ENCODE results near the gene LAMB1. TPM values are rescaled to one million over a fixed set of nuclear protein-coding genes. Genes with fewer than 3 reads are reported as not detected.
A peak's percentile ranks its signal among the peaks of the same experiment; 100 is the strongest.

The LAMB1 gene
- polyA plus RNA-seq, 6 donors from 2014 or later: 0.82 to 1.1 TPM; not detected in 4

- no peak overlapping the region for H3K27ac Mint-ChIP-seq
- H3K4me3 Mint-ChIP-seq: peak overlapping the region; percentile 47 to 90 (median 79)
- H3K9me3 Mint-ChIP-seq: peaks cover 0 to 5% (median 1%) of the 10 kb centered on the region in 7 donors
- H3K4me1 Mint-ChIP-seq: peaks cover 17 to 30% (median 24%) of the 10 kb centered on the region in 3 donors
- H3K36me3 Mint-ChIP-seq: peaks cover 0 to 7% of the 10 kb centered on the region in 2 donors
- H3K27me3 Mint-ChIP-seq: peaks cover 54 to 69% (median 54%) of the 10 kb centered on the region in 3 donors
- no peak for ATAC-seq (ENCODE audit: low read depth in 2 of 2)
- no peak for DNase-seq
These were observed 916 bp downstream of the LAMB1 start for GRCh38 chr7:108001764-108002725.

DNA sequence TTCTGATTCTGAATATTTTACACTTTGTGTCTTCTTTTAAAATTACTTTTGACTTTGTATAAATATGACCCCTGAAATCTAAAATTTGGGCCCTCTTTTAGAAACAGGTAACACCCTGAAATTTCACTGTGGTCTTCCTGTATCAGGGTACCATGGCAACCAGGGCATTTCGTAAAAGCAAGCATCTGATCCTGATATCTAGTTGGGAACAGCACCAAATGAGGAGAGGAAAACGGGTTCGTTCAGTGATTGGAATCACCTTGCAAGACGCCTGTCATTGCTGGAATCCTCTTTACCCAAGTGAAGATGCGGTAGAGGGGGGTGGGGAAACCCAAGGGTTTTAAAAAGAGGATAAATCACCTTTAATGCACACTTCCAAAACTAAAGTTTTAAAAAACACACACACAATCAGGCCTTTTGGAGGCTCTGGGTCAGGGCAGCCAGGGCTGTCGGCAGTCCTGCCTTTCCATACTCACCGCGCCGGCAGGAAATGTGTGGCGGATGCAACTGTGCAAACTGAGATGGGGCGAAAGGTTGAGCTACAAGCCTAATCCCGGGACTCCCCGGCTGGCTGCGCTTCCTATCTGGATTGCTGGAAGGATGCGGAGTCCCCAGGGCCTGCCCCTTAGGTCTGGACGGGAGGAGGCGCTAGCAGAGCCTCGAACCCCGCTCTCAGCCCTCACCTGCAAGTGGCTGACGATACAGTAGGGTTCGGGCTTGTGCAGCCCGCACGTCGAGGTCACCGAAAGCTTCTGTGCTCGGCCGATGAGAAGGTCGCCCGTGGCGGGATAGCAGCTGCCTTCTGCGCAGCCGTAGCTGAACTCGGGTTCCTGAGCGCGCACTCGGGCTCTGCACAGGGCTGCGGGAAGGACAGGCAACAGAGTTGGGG lies 1.8 kb downstream of the LAMB1 start:
- H3K27ac Mint-ChIP-seq: no peak overlapping the region
- H3K9me3 Mint-ChIP-seq: peaks cover 0 to 5% (median 0%) of the 10 kb centered on the region in 7 donors
- H3K4me1 Mint-ChIP-seq: peaks cover 17 to 30% (median 24%) of the 10 kb centered on the region in 3 donors
- H3K4me3 Mint-ChIP-seq: peak overlapping the region; percentile 49 to 90 (median 76)
- H3K27me3 Mint-ChIP-seq: peaks cover 45 to 69% (median 54%) of the 10 kb centered on the region in 3 donors
- H3K36me3 Mint-ChIP-seq: peaks cover 0 to 7% of the 10 kb centered on the region in 2 donors
- DNase-seq (no peak), ATAC-seq (ENCODE audit: low read depth in 2 of 2) (no peak)

GRCh38 chr7:107999779-108000560 lies 3.0 kb downstream of the LAMB1 start:
- peaks cover 0 to 5% (median 0%) of the 10 kb centered on the region in 7 donors for H3K9me3 Mint-ChIP-seq
- peaks cover 47 to 73% (median 56%) of the 10 kb centered on the region in 3 donors for H3K27me3 Mint-ChIP-seq
- no peak overlapping the region for H3K4me3 Mint-ChIP-seq

DNA sequence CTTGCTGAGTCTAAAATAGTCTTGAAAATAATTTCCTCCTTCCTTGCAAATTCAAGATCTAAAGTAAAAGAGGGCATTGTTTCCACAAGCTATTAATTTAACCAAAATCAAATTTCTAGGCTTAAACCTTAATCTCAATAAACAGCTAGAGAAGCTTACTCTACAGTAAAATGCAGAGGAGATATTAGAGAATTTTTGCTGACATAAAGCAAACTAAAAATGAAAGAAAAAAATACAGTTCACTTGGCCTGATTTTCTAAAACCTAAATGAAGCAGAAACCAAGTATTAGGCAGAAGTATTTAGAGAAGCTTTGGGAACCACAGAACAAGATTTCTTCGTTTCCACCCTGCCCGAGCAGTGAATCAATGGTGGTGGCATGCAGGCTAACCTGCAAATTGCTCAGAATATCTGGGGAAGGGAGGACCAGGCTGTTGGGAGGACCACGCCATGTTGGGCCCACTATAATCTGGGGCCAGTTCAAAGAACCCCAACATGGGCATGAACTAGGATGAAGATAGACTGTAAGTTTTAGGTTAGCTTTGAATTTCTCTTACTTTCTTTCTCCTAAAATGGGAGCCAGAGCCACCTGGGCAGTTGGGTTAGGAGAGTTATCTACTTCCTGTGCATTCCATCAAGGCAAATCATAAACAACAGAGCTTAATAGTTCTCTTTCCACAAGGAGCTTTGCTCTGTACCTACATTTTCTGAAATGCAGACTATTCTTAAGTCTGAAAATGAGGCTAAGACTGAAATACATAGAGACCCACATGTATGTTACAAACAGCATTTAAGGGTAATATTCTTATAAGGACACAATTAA lies 4.1 kb downstream of the LAMB1 start:
- Mint-ChIP-seq H3K36me3 (peaks cover 0 to 3% of the 10 kb centered on the region in 2 donors), H3K27ac (no peak overlapping the region), H3K27me3 (peaks cover 44 to 70% (median 49%) of the 10 kb centered on the region in 3 donors), H3K4me1 (peaks cover 14 to 24% (median 19%) of the 10 kb centered on the region in 3 donors), H3K9me3 (peaks cover 0 to 2% (median 0%) of the 10 kb centered on the region in 7 donors), H3K4me3 (no peak overlapping the region)
- DNase-seq: no peak
- ATAC-seq (ENCODE audit: low read depth in 2 of 2): no peak

More at GRCh38 chr7:107999779-108000560, 3.0 kb downstream of the LAMB1 start:
- H3K36me3 Mint-ChIP-seq: peaks cover 0 to 7% of the 10 kb centered on the region in 2 donors
- H3K27ac Mint-ChIP-seq: no peak overlapping the region
- no peak for DNase-seq
- no peak for ATAC-seq (ENCODE audit: low read depth in 2 of 2)
- H3K4me1 Mint-ChIP-seq: peaks cover 17 to 28% (median 24%) of the 10 kb centered on the region in 3 donors

DNA sequence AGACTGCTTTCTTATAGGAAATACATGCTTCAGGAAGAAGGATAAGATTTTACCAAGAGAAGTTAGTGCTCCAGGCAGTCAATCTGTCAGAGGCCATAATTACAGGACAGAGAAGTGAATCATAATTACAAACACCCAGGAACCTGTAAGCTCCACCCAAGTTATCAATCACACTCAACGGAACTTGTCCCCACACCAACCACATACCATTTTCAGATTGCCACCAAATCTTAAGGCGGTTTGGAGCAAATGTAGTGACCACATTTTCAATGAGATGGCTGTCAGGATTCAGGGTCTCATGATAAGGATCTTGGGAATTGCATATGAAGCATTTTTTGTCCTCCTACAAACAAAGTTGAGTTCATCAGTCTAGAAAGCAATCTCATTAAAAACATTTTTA lies 4.8 kb downstream of the LAMB1 start:
- peaks cover 47 to 69% (median 55%) of the 10 kb centered on the region in 3 donors for H3K27me3 Mint-ChIP-seq
- H3K4me3 Mint-ChIP-seq: no peak overlapping the region
- H3K27ac Mint-ChIP-seq: no peak overlapping the region
- ATAC-seq (ENCODE audit: low read depth in 2 of 2) (no peak), DNase-seq (no peak)
- H3K9me3 Mint-ChIP-seq: peaks cover 0 to 1% (median 0%) of the 10 kb centered on the region in 7 donors
- H3K36me3 Mint-ChIP-seq: no peaks in the 10 kb centered on the region
- peaks cover 12 to 17% (median 15%) of the 10 kb centered on the region in 3 donors for H3K4me1 Mint-ChIP-seq

GRCh38 chr7:107996072-107996882 lies 6.7 kb downstream of the LAMB1 start:
- Mint-ChIP-seq H3K27ac (no peak overlapping the region), H3K27me3 (peaks cover 44 to 61% (median 56%) of the 10 kb centered on the region in 3 donors), H3K4me3 (no peak overlapping the region), H3K9me3 (peaks cover 0 to 5% (median 0%) of the 10 kb centered on the region in 7 donors), H3K36me3 (no peaks in the 10 kb centered on the region), H3K4me1 (peaks cover 0 to 5% (median under 1%) of the 10 kb centered on the region in 3 donors)
- no peak for ATAC-seq (ENCODE audit: low read depth in 2 of 2)
- no peak for DNase-seq

- no peaks in the 10 kb centered on the region for H3K4me1 Mint-ChIP-seq
- H3K9me3 Mint-ChIP-seq: peaks cover 0 to 5% (median 0%) of the 10 kb centered on the region in 7 donors
- H3K27ac Mint-ChIP-seq: no peak overlapping the region
- ATAC-seq (ENCODE audit: low read depth in 2 of 2) (no peak), DNase-seq (no peak)
- no peak overlapping the region for H3K4me3 Mint-ChIP-seq
- peaks cover 36 to 53% (median 51%) of the 10 kb centered on the region in 3 donors for H3K27me3 Mint-ChIP-seq
- no peaks in the 10 kb centered on the region for H3K36me3 Mint-ChIP-seq
These were observed 7.5 kb downstream of the LAMB1 start for GRCh38 chr7:107995184-107996071.

- Mint-ChIP-seq H3K27me3 (peaks cover 36 to 54% (median 52%) of the 10 kb centered on the region in 3 donors), H3K9me3 (peaks cover 0 to 5% (median 0%) of the 10 kb centered on the region in 7 donors), H3K4me3 (no peak overlapping the region), H3K27ac (no peak overlapping the region), H3K36me3 (no peaks in the 10 kb centered on the region), H3K4me1 (no peaks in the 10 kb centered on the region)
- DNase-seq (no peak), ATAC-seq (ENCODE audit: low read depth in 2 of 2) (no peak)
These were observed 8.4 kb downstream of the LAMB1 start for GRCh38 chr7:107994421-107995030.

- H3K9me3 Mint-ChIP-seq: peaks cover 0 to 5% (median 0%) of the 10 kb centered on the region in 7 donors
- no peaks in the 10 kb centered on the region for H3K4me1 Mint-ChIP-seq
- no peak overlapping the region for H3K4me3 Mint-ChIP-seq
- no peak for DNase-seq
- no peak for ATAC-seq (ENCODE audit: low read depth in 2 of 2)
- peaks cover 40 to 55% (median 49%) of the 10 kb centered on the region in 3 donors for H3K27me3 Mint-ChIP-seq
- H3K27ac Mint-ChIP-seq: no peak overlapping the region
- no peaks in the 10 kb centered on the region for H3K36me3 Mint-ChIP-seq
These were observed 9.1 kb downstream of the LAMB1 start for GRCh38 chr7:107993891-107994291.

DNA sequence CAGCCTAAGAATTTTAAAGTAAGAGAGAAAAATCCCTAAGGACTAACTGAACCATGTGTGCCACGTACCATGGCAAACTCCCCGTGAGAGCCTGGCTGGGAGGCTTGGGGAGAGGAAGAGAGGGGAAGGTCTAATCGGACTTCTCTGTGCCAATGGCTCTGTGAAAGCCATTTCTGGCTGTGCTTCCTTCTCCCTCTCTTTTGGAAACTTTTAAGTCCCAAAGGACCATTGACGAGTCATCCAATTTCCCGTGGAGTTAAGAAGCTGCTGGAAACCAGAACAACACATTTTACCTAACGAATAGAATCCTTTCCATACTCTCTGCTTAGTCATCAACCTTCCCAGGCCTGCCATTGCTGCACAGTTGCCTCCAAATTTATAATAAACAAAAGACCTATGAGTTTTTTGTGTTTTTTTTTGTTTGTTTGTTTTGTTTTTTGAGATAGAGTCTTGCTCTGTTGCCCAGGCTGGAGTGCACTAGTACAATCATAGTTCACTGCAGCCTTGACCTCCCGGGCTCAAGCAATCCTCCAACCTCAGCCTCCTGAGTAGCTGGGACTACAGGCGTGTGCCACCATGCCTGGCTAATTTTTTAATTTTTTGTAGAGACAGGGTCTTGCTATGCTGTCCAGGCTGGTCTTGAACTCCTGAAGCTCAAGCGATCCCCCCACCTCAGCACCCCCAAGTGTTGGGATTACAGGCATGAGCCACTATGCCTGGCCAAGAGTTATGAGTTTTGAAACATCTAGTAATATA lies 13.2 kb downstream of the LAMB1 start:
- no peaks in the 10 kb centered on the region for H3K36me3 Mint-ChIP-seq
- H3K27me3 Mint-ChIP-seq: peaks cover 43 to 52% (median 44%) of the 10 kb centered on the region in 3 donors
- peak overlapping the region in 1 of 6 donors; percentile 28 for H3K27ac Mint-ChIP-seq

More for the DNA sequence above, 13.2 kb downstream of the LAMB1 start:
- no peak for DNase-seq
- H3K4me1 Mint-ChIP-seq: no peaks in the 10 kb centered on the region
- ATAC-seq (ENCODE audit: low read depth in 2 of 2): no peak
- H3K4me3 Mint-ChIP-seq: no peak overlapping the region
- peaks cover 0 to 7% (median 3%) of the 10 kb centered on the region in 7 donors for H3K9me3 Mint-ChIP-seq
